ENCODE measurements around the gene CSRP1. TPM values are rescaled to one million over a fixed set of nuclear protein-coding genes. Genes with fewer than 3 reads are reported as not detected.

Gene CSRP1
- total and polyA plus RNA-seq, 2 experiments from 2014 or later, result 5.8 to 29.9 TPM

DNA sequence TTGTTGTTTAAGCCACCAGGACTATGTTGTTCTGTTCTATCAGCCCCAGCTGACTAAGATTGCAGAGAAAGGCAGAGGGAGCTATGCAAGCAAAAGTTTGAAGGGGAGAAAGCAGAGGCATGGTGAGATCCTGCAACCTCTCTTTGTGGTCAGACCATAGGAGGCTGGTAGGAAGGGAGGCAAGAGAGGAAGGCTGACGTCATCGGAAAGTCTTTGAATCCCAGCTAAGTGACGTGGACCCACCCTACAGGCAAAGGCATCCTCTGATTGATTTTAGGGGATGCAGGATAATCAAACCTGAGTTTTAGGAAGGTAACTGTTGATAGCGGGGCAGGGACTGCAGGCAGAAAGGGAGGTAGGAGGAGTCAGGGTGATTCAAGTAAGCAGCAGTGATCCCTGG lies 62.1 kb downstream of the CSRP1 start:
- Histone ChIP-seq H3K27ac (ENCODE audit: low read depth) (no peak overlapping the region), H3K4me2 (no peak overlapping the region), H3K4me1 (ENCODE audit: insufficient read depth) (peaks cover 19% of the 10 kb centered on the region), H4K20me1 (replicated peaks; ENCODE audit: insufficient read depth) (no peaks in the 10 kb centered on the region), H3K79me2 (replicated peaks; ENCODE audit: insufficient read depth) (no peaks in the 10 kb centered on the region), H3K9me2 (ENCODE audit: insufficient read depth) (no peaks in the 10 kb centered on the region), H2AFZ (peak overlapping the region; percentile 74), H3F3A (replicated peaks; ENCODE audit: low read depth) (peaks cover 7% of the 10 kb centered on the region; the same call in 1 of the 2 replicates), H3K36me3 (ENCODE audit: insufficient read depth) (no peaks in the 10 kb centered on the region), H3K4me3 (no peak overlapping the region), H3K27me3 (ENCODE audit: insufficient read depth) (no peaks in the 10 kb centered on the region)
- H3K4me1 Mint-ChIP-seq, result peaks cover 29% of the 10 kb centered on the region
- DNase-seq (ENCODE audit: low spot score) (no peak), ATAC-seq (no peak)
- H3K27me3 Mint-ChIP-seq (ENCODE audit: insufficient read depth, low read depth, poor library complexity), result peaks cover 5% of the 10 kb centered on the region
- H3K4me3 Mint-ChIP-seq, result no peak overlapping the region
- H3K27ac Mint-ChIP-seq, result no peak overlapping the region
- no peaks in the 10 kb centered on the region for H3K36me3 Mint-ChIP-seq (ENCODE audit: low read depth)
- H3K9me3 Mint-ChIP-seq, result no peaks in the 10 kb centered on the region
- TF ChIP-seq POLR2AphosphoS5 (IDR thresholded peaks at IDR 0.05; ENCODE audit: low read depth), result no peak
- TF ChIP-seq, protein P1, sequence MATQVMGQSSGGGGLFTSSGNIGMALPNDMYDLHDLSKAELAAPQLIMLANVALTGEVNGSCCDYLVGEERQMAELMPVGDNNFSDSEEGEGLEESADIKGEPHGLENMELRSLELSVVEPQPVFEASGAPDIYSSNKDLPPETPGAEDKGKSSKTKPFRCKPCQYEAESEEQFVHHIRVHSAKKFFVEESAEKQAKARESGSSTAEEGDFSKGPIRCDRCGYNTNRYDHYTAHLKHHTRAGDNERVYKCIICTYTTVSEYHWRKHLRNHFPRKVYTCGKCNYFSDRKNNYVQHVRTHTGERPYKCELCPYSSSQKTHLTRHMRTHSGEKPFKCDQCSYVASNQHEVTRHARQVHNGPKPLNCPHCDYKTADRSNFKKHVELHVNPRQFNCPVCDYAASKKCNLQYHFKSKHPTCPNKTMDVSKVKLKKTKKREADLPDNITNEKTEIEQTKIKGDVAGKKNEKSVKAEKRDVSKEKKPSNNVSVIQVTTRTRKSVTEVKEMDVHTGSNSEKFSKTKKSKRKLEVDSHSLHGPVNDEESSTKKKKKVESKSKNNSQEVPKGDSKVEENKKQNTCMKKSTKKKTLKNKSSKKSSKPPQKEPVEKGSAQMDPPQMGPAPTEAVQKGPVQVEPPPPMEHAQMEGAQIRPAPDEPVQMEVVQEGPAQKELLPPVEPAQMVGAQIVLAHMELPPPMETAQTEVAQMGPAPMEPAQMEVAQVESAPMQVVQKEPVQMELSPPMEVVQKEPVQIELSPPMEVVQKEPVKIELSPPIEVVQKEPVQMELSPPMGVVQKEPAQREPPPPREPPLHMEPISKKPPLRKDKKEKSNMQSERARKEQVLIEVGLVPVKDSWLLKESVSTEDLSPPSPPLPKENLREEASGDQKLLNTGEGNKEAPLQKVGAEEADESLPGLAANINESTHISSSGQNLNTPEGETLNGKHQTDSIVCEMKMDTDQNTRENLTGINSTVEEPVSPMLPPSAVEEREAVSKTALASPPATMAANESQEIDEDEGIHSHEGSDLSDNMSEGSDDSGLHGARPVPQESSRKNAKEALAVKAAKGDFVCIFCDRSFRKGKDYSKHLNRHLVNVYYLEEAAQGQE (IDR thresholded peaks at IDR 0.05; ENCODE audit: unreplicated experiment), result no peak
- no peak for TF ChIP-seq EZH2phosphoT487 (IDR thresholded peaks at IDR 0.05; ENCODE audit: unreplicated experiment)
- TF ChIP-seq, protein P2, sequence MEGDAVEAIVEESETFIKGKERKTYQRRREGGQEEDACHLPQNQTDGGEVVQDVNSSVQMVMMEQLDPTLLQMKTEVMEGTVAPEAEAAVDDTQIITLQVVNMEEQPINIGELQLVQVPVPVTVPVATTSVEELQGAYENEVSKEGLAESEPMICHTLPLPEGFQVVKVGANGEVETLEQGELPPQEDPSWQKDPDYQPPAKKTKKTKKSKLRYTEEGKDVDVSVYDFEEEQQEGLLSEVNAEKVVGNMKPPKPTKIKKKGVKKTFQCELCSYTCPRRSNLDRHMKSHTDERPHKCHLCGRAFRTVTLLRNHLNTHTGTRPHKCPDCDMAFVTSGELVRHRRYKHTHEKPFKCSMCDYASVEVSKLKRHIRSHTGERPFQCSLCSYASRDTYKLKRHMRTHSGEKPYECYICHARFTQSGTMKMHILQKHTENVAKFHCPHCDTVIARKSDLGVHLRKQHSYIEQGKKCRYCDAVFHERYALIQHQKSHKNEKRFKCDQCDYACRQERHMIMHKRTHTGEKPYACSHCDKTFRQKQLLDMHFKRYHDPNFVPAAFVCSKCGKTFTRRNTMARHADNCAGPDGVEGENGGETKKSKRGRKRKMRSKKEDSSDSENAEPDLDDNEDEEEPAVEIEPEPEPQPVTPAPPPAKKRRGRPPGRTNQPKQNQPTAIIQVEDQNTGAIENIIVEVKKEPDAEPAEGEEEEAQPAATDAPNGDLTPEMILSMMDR (conservative IDR thresholded peaks at IDR 0.05; ENCODE audit: low read depth in 2 of 2), result no peak
- no peak for TF ChIP-seq CREB1 (CRISPR knock-in tag; IDR thresholded peaks at IDR 0.05; ENCODE audit: low read depth)
- TF ChIP-seq, protein P3, sequence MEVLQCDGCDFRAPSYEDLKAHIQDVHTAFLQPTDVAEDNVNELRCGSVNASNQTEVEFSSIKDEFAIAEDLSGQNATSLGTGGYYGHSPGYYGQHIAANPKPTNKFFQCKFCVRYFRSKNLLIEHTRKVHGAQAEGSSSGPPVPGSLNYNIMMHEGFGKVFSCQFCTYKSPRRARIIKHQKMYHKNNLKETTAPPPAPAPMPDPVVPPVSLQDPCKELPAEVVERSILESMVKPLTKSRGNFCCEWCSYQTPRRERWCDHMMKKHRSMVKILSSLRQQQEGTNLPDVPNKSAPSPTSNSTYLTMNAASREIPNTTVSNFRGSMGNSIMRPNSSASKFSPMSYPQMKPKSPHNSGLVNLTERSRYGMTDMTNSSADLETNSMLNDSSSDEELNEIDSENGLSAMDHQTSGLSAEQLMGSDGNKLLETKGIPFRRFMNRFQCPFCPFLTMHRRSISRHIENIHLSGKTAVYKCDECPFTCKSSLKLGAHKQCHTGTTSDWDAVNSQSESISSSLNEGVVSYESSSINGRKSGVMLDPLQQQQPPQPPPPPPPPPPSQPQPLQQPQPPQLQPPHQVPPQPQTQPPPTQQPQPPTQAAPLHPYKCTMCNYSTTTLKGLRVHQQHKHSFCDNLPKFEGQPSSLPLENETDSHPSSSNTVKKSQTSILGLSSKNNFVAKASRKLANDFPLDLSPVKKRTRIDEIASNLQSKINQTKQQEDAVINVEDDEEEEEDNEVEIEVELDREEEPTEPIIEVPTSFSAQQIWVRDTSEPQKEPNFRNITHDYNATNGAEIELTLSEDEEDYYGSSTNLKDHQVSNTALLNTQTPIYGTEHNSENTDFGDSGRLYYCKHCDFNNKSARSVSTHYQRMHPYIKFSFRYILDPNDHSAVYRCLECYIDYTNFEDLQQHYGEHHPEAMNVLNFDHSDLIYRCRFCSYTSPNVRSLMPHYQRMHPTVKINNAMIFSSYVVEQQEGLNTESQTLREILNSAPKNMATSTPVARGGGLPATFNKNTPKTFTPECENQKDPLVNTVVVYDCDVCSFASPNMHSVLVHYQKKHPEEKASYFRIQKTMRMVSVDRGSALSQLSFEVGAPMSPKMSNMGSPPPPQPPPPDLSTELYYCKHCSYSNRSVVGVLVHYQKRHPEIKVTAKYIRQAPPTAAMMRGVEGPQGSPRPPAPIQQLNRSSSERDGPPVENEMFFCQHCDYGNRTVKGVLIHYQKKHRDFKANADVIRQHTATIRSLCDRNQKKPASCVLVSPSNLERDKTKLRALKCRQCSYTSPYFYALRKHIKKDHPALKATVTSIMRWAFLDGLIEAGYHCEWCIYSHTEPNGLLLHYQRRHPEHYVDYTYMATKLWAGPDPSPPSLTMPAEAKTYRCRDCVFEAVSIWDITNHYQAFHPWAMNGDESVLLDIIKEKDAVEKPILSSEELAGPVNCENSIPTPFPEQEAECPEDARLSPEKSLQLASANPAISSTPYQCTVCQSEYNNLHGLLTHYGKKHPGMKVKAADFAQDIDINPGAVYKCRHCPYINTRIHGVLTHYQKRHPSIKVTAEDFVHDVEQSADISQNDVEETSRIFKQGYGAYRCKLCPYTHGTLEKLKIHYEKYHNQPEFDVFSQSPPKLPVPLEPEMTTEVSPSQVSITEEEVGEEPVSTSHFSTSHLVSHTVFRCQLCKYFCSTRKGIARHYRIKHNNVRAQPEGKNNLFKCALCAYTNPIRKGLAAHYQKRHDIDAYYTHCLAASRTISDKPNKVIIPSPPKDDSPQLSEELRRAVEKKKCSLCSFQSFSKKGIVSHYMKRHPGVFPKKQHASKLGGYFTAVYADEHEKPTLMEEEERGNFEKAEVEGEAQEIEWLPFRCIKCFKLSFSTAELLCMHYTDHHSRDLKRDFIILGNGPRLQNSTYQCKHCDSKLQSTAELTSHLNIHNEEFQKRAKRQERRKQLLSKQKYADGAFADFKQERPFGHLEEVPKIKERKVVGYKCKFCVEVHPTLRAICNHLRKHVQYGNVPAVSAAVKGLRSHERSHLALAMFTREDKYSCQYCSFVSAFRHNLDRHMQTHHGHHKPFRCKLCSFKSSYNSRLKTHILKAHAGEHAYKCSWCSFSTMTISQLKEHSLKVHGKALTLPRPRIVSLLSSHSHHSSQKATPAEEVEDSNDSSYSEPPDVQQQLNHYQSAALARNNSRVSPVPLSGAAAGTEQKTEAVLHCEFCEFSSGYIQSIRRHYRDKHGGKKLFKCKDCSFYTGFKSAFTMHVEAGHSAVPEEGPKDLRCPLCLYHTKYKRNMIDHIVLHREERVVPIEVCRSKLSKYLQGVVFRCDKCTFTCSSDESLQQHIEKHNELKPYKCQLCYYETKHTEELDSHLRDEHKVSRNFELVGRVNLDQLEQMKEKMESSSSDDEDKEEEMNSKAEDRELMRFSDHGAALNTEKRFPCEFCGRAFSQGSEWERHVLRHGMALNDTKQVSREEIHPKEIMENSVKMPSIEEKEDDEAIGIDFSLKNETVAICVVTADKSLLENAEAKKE (CRISPR knock-in tag; IDR thresholded peaks at IDR 0.05), result no peak
- no peak for TF ChIP-seq ZNF331 (CRISPR knock-in tag; IDR thresholded peaks at IDR 0.05; ENCODE audit: low read depth)
- TF ChIP-seq ZNF114 (CRISPR knock-in tag; IDR thresholded peaks at IDR 0.05), result no peak
- TF ChIP-seq JUNB (IDR thresholded peaks at IDR 0.05; ENCODE audit: unreplicated experiment), result no peak
- no peak for TF ChIP-seq STAT1 (IDR thresholded peaks at IDR 0.05; ENCODE audit: unreplicated experiment)
- TF ChIP-seq, protein P4, sequence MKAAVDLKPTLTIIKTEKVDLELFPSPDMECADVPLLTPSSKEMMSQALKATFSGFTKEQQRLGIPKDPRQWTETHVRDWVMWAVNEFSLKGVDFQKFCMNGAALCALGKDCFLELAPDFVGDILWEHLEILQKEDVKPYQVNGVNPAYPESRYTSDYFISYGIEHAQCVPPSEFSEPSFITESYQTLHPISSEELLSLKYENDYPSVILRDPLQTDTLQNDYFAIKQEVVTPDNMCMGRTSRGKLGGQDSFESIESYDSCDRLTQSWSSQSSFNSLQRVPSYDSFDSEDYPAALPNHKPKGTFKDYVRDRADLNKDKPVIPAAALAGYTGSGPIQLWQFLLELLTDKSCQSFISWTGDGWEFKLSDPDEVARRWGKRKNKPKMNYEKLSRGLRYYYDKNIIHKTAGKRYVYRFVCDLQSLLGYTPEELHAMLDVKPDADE (IDR thresholded peaks at IDR 0.05), result no peak
- TF ChIP-seq EZH2 (IDR thresholded peaks at IDR 0.05; ENCODE audit: low read depth, unreplicated experiment), result no peak
- TF ChIP-seq NANOG (IDR thresholded peaks at IDR 0.05; ENCODE audit: borderline replicate concordance), result no peak
